ENCODE data around the gene ZNF799.
"Not testable (repeated sequence)": the region's sequence is repeated elsewhere in the genome, so short reads cannot be mapped to it uniquely, and the experiment has no call there.

DNA sequence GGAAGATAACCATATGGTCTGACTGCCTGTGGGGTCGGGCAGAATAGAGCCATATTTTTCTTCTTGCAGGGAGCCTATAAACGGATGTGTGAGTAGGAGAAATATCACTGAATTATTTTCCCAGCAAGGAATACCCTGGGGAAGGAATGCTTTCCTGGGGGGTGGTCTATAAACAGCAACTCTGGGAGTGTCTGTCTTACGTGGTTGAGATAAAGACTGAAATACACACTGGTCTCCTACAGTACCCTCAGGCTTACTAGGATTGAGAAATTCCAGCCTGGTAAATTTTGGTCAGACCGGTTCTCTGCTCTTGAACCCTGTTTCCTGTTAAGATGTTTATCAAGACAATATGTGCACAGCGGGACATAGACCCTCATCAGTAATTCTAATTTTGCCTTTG lies 16.2 kb upstream of the ZNF799 start:
- TF ChIP-seq CTCF, EP300, POLR2A (IDR thresholded peaks at IDR 0.05): not testable (repeated sequence)
